Activated CD4-positive, alpha-beta T cell treated with anti-CD3 and anti-CD28 coated beads, Interleukin-2, amount 50 U/mL, for 24 hours (primary cell): Measurements from ENCODE around the gene U2AF2.

Experiments
- DNase-seq, 2 donors: peaks; one replicate each; pipeline ENCODE4 v3.0.0-alpha.2; 2020; ENCODE audit warnings: low read depth in 1 of 2, low spot score in 1 of 2

The U2AF2 gene

DNA sequence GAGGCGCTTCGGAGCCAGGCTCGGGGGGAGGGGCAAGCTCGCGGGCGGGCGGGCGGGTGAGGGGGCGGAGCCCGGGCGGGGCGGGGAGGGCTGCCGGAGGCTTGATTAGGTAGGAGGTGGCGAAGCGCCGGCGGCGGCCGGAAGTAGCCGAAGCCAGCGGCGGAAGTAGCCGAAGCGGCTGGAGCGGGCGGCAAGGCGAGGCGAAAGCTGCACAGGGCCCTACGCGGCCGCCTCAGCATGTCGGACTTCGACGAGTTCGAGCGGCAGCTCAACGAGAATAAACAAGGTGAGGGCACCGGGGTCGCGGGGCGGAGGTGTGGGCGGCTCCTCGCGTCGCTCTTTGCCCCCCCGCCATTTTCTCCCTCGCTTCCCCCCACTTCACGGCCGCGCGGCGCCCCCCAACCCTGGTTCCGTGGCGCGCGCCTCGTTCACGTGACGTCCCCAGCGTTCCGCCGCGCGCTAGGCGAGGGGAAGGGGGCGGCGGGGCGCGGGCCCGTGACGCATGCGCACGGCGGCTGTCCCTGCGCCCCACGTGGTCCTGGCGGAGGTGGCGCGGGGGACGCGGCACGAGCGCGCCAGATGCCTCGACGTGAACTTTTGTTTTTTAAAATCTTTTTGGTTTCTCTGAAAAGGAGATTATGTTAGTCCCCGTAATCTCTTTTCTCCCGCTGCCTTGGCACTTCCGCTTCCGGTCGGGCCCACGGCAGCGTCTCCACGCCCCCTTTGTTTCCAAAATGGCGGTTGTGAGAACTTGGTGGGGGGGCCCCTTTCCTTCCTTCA is at the start of gene U2AF2:
Gene U2AF2, plus strand, starts transcription at position 168 of the 780 bp plus-strand sequence. Its CDS starts 70 bp downstream, at position 238.
- peak; percentile 91 to 93 for DNase-seq

DNA sequence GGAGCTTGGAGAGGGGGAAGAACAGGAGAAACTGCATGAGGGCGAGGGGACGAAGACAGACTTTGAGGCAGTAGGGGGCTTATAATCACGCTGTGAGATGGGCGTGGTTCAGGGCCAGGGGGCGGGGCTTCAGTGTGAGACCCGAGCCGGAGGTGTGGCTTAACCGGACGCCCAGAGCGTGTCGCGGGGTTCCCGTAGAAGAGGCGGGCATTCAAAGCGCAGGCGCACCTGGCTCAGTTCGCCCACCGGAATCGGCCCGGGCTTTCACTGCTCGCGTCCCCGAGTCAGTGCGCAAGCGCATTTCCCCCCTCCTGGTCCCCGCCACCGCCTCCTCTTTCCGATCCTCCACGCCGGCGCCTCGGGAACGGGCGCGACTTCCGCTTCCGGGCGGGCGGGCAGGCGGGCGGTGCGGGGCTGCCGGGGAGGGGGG is 49.6 kb upstream of the U2AF2 start:
- DNase-seq, result peak; percentile 98 to 99

DNA sequence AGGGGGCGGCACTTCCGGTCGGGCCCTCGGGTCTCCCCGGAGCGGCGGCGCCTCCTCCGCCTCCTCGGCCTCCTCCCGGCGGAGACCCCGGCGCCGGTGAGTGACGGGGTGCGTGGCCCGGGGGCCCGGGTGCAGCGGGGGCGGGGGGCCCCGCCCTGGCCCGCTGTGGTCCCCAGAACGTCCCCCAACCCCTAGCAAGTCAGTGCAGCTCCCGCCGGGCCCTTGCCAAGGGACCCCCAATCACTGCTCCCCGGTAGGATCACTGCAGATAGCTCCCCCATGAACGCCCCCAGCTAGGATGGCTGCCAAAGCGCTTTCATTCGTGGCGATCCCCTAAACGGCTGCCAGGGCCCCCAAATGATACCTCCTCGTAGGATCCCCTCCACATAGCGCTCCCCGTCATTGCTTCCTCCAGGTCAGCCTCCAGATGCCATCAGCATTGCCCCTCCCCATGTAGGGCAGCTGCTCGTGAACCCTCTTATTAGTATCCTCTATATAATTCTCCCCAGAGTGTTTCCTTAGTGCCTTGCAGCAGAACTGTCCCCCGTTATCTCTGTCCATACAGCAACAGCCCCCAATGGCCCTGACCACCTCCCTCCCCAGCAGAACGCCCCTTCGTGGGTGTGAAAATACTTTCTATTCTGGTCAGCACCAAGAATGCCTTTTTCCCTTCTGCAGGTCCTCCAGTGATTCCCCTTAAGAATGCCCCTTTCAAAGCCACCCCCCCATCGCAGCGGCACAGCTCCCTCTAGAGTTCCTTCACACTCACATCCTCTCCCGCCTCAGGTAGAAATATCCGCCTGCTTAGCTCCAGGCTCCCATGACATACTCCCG is 49.0 kb upstream of the U2AF2 start, which contains the start of gene ZNF865:
Gene ZNF865, plus strand, starts transcription at position 11 of the 834 bp plus-strand sequence. CDS start 7,972 bp downstream, outside the sequence.
- DNase-seq, result peak; percentile 49 to 72

DNA sequence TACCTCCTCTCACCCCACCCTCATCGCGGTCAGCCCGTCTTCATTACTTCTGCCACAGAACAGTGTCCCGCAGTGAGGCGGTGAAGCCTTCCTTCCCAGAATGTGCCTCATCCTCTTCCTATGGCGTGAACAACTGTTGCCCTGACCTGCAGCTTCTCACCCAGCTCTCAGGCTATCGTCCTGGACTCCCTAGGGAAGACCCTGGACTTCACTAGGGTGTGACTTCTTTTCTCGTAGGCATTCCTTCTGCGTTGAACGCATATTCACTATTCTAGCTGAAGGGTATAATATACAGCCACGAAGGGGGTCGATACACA is 48.4 kb upstream of the U2AF2 start:
- no peak for DNase-seq

DNA sequence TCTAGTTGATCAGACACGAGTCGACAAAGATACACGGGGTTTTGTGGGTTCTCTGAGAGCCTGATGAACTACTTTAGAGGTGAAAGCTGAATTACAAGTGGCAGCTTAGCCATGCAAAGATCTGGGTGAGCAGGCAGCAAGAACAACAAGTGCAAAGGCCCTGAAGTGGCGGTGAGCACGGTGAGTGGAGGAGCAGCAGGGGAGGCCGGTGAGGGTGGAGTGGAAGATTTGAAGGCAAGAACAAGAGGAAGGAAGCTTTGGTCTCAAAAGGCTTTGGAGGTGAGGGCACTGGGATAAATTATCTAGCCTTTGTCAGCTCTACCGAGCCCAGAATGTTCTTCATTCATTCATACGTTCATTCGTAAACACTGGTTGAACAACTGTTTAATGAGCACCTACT is 48.0 kb upstream of the U2AF2 start:
- no peak for DNase-seq

DNA sequence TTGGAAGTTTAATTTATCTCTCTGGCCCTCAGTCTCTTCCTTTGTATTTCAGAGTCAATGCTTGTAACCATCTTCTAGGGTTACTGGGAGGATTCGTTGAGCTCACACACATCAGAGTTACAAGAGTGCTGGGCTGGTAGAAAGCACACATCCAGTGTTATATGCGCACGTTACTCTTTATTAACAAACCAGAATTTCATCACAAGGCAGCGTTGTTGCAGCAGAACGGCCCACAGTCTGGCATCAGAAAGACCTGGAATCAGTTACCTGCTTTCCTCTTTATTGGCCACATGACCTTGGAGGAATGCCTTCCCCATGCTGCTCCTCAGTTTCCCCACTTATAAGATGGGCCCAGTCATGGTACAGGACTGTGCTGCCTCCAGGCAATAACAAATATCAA is 45.5 kb upstream of the U2AF2 start:
- DNase-seq, result no peak

DNA sequence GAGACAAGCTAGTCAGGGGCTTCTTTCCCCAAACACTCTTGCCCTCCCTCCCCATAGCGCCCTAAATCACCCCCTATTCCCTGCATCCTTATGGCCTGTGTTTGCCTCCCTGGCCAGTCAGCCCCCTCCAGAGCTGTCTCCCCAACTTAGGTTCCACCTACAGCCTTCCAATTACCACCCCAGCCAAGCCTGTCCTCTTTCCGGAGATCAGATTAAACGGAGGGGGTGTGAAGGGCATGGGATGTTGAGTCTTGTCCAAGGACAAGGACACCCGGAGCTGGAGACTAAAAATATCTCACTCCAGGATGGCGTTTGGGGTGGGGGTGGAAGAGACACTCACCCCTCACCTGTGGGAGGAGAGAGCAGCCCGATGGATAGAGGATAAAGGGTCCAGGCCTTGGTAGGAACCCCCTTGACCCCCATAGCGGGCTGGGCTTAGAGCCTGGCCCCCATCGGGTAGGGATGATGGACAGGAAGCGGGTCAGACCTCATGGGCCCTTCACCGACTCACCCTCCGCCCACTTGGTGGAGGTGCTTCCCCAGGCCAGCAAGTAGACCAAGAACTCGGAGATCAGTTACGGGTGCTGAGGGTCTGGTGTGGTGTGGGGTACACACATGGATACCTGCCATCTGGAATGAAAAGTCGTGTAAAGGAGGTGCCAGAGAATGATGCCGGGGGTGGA is 43.4 kb upstream of the U2AF2 start:
- DNase-seq, result no peak

DNA sequence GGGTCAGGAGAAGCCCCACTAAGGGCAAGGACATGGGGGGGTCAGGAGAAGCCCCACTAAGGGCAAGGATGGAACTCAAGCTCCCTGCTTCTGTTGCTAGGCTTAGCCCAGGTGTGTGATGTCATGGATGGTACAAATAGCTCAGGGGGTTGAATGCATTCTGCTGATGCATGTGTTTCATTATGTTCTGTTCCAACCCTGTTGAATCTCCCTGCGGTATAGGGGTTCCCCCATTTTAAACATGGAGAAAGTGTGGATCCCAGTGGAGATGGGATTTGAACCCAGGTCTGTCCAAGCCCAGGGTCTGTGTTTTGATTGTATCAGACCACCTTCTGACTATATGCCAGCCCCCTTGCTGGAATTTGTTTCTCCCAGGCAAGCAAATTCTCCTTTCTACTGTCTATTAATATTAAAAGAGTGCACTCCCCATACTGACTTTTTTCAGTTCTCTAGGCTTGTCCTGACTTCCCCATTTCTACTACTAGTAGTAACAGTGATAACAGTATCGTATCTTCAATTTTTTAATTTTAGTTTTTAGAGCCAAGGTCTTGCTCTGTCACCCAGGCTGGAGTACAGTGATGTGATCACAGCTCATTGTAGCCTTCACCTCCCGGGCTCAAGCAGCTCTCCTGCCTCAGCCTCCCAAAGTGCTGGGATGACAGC is 42.7 kb upstream of the U2AF2 start:
- no peak for DNase-seq

DNA sequence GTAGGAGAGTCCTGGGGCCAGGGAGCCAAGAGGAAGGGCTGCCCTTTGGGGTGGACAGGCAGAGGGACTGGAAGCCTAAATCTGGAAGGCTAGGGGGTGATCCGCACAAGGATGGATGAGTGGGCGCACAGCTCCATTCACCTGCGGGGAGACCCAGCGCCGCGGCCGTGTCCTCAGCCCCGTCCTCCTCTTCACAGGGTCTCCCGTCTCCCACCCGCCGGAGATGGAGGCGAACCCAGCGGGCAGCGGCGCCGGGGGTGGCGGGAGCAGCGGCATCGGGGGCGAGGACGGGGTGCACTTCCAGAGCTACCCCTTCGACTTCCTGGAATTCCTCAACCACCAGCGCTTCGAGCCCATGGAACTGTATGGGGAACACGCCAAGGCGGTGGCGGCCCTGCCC is 41.4 kb upstream of the U2AF2 start:
- DNase-seq, result no peak

DNA sequence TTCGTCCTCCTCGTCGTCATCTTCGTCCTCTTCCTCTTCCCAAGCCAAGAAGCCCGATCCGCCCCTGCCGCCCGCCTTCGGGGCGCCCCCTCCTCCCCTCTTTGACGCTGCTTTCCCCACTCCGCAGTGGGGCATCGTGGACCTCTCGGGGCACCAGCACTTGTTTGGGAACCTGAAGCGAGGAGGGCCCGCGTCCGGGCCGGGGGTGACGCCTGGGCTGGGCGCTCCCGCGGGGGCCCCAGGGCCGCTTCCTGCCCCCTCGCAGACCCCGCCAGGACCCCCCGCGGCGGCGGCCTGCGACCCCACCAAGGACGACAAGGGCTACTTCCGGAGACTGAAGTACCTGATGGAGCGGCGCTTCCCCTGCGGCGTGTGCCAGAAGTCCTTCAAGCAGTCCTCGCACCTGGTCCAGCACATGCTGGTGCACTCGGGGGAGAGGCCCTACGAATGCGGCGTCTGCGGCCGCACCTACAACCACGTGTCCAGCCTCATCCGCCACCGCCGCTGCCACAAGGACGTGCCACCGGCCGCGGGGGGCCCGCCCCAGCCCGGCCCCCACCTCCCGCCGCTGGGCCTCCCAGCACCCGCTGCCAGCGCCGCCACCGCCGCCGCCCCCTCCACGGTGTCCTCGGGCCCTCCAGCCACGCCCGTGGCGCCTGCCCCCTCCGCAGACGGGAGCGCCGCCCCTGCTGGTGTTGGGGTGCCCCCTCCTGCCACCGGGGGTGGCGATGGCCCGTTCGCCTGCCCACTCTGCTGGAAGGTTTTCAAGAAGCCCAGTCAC is 40.7 kb upstream of the U2AF2 start:
- DNase-seq, result no peak

DNA sequence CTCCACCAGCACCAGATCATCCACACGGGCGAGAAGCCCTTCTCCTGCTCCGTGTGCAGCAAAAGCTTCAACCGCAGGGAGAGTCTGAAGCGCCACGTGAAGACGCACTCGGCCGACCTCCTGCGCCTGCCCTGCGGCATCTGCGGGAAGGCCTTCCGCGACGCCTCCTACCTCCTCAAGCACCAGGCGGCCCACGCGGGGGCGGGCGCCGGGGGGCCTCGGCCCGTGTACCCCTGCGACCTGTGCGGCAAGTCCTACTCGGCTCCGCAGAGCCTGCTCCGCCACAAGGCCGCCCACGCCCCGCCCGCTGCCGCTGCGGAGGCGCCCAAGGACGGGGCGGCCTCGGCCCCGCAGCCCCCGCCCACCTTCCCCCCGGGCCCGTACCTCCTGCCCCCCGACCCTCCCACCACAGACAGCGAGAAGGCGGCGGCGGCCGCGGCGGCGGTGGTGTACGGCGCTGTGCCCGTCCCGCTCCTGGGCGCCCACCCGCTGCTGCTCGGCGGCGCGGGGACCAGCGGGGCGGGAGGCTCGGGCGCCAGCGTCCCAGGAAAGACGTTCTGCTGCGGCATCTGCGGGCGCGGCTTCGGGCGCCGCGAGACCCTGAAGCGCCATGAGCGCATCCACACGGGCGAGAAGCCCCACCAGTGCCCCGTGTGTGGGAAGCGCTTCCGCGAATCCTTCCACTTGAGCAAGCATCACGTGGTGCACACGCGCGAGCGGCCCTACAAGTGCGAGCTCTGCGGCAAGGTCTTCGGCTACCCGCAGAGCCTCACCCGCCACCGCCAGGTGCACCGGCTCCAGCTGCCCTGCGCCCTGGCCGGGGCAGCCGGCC is 39.9 kb upstream of the U2AF2 start:
- no peak for DNase-seq

DNA sequence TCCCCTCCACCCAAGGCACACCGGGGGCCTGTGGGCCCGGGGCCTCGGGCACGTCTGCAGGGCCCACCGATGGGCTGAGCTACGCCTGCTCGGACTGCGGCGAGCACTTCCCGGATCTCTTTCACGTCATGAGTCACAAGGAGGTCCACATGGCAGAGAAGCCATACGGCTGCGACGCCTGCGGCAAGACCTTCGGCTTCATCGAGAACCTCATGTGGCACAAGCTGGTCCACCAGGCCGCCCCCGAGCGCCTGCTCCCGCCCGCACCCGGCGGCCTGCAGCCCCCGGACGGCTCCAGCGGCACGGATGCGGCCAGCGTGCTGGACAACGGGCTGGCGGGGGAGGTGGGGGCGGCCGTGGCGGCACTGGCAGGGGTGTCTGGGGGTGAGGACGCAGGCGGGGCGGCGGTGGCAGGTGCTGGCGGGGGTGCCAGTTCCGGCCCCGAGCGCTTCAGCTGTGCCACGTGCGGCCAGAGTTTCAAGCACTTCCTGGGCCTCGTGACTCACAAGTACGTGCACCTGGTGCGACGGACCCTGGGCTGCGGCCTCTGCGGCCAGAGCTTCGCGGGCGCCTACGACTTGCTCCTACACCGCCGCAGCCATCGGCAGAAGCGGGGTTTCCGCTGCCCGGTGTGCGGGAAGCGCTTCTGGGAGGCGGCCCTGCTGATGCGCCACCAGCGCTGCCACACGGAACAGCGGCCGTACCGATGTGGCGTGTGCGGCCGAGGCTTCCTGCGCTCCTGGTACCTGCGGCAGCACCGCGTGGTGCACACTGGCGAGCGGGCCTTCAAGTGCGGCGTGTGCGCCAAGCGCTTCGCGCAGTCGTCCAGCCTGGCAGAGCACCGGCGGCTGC is 39.1 kb upstream of the U2AF2 start:
- no peak for DNase-seq

DNA sequence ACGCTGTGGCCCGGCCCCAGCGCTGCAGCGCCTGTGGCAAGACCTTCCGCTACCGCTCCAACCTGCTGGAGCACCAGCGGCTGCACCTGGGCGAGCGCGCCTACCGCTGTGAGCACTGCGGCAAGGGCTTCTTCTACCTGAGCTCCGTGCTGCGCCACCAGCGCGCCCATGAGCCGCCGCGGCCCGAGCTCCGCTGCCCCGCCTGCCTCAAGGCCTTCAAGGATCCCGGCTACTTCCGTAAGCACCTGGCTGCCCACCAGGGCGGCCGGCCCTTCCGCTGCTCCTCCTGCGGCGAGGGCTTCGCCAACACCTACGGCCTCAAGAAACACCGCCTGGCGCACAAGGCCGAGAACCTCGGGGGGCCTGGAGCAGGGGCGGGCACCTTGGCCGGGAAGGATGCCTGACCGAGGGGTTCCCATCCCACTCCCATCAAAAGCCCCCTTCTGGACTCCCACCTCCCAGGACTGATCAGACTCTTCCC is 38.4 kb upstream of the U2AF2 start:
- no peak for DNase-seq

DNA sequence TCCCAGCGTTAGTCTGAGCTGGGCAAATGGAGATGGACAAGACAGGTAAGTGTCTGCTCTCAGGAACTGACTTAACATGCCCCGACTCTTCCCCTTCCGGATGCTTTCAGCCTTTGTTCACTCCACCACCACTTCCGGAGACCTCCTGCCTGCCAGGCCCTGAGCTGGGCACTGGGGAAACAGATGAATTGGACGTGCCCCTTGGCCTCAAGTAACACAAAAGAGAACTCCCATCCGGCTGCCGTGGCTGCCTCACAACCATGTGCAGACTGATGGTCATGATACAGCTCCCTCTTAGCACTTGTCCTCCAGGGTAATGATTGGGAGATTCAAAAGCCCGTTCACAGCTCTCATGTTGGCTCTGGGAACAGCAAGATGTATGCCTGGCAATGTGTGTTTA is 37.4 kb upstream of the U2AF2 start:
- DNase-seq, result no peak

DNA sequence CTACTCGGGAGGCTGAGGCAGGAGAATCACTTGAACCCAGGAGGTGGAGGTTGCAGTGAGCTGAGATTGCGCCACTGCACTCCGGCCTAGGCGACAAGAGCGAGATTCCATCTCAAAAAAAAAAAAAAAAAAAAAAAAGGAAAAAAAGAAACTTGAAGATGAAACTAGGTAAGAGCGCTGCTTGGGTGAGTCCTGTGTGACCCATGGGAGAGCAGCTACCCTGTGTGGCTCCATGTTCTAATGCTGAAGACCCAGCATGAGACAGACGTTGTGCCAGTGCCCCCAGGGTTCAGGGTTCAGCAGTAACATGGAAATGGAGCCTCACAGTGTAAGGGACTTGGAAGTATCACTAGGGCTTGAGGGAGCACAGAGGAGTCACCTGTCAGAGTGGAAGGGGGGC is 36.4 kb upstream of the U2AF2 start:
- no peak for DNase-seq

DNA sequence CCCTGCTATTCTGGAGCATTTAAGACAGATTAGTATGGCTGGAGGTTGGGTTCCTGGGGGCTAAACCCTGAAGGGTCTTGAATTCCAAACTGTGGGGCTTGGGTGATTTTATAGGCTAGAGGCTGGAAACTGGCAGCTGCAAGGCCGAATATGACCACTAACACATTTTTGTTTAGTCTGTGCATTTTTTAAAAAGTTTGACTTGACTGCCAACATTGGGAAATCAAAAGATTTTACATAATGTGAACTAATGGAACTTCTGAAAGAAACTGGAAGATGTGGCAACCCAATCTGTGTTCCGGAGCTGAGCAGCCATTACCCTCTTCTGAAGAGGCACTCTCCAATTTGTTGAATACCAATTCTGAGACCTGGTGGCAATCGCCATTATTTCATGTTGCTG is 35.5 kb upstream of the U2AF2 start:
- no peak for DNase-seq

DNA sequence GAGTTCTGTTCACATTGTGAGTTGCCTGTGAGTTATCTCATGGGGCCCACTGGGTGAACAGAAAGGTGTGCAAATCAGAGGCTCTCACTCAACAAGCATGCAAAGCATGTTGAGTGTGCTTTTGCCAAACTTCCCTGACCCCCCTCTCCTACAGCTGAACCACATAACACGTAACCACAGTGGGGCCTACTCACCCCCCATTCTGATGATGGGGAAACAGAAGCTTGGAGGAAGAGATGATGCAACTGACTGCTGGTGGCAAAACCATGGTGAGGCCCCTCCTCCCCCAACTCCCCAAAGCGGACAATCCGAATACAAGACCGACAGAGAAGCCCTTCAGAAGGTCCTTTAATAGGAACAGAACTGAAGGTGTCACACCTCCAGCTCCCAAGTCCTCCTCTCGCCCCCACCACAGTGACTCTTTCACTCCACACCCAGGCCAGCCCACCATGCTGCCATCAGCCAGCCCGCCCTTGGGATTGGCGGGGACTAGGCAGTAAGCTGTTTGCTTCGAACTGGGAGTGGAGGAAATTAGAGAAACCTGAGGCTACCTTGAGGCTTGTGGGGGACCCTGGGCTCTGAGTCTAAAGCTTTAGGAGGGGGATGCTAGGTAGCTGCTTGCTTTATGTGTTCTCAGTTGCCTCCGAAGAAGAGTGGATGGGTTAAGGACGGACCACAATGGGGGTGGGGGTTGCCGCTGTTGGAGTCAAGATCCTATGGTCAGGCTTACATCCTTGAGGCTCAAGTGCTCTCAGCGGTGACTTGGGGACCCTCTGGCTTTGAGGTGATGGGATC is 34.2 kb upstream of the U2AF2 start:
- DNase-seq, result no peak

DNA sequence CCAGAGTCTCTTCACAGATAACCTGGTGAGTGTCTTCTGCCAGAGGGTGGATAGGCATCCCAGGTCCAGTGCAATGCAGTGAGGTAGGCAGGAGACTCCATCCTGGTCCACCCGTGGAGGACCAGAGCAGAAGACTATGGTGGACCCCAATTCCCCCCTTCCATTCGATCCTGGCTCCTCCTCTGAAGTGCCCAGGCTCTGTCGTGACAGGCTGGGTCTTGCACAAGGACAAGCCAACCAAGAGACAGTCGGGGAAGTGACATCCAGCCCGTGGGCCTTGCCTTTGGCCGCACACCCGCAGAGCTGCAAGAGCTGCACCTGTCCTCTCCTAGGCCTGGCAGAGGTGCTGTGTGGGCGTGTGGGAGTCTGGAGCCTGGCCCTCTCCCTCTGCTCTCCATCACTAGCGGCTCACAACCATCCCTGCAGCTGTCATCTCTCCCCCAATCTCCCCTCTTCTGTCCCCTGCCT is 33.6 kb upstream of the U2AF2 start:
- no peak for DNase-seq
